Bone marrow (tissue), 2 donors: Measurements from ENCODE around the gene CENPO.
"Not testable (repeated sequence)": the region's sequence is repeated elsewhere in the genome, so short reads cannot be mapped to it uniquely, and the experiment has no call there.

Source experiments
- DNase-seq, 2 donors: peaks; one replicate each; lab custom pipeline; 2025; lab: John Stamatoyannopoulos, UW

Gene CENPO

DNA sequence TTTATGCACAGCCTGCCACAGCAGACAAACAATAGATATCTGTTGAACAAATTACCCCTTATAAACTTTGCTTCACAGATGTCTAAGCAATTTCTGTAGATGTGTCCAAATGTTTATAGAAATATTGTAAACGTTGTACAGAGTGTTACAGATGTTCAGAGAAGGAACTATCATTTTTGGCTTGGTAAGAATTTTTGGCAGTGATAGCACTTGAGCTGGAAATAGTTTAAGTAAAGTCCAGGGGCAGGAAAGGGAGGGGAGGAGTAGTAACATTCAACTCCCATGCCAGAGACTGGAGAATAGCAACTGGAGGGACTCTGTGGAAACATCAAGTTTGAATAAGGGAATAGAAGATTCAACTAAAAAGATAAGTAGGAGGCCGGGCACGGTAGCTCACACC is 4.4 kb upstream of the CENPO start:
- DNase-seq, result no peak

DNA sequence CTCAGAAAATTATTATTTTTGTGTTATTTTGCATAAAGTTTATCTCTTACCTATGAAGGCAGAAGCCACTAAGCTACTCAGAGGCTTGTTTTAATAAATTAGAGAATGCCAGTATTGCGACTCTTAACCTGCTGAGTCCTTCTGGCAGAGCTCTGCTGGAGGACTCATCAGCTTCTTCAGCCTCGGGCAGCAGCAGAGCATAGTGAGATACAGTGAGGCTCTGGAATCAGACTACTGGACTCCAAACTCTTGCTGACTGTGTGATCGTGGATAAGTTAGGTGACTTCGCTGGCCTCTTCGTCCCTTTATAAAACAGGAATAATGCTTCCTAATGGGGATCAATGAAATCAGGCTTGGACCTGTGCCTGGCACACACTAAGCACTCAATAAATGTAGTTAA is 1.8 kb upstream of the CENPO start:
- DNase-seq, result no peak

DNA sequence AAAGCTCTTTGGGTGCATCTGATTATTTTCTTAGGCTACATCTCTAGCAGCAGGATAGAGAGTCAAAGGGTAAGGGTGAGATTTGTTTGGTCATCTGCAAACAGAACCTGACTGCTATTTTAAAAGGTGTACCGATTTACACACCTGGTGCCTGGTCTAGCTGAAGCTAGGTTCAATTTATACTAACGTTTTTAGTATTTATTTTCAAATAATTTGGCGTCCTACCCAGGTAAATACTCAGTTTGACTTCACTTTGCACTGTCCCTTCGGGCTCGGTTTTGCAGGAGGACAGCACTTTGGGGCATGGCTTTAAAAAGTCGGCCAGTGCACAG is 717 bp upstream of the CENPO start:
- no peak for DNase-seq

DNA sequence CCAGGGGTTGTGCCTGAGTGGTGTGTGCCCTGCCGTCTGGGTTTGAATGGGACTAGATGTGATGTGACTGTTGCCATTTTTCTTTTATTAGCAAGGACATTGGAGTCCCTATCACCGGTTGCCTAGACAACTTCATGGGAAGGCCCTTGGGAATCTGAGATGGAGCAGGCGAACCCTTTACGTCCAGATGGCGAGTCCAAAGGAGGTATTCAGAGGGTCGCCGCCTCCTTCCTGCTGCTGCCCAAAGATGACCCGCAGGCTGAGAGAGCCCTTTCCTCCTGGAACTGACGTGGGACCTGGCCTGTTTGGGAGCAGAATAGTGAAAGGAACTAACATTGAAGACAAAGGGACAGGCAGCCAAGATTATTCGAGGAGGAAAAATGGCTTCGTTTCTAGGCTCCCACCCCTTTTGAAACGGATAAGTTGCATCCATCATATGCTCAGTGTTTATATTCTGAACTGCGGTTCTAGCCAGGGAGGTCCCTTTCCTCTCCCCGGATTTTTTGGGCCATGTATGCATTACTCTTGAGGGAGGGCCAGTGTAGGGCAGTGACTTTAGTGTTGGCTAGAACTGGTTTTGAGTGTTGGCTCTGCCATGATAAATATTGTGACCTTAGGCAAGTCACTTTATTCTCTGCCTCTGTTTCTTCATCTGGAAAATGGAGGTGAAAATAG is 673 bp downstream of the CENPO start:
- no peak for DNase-seq

DNA sequence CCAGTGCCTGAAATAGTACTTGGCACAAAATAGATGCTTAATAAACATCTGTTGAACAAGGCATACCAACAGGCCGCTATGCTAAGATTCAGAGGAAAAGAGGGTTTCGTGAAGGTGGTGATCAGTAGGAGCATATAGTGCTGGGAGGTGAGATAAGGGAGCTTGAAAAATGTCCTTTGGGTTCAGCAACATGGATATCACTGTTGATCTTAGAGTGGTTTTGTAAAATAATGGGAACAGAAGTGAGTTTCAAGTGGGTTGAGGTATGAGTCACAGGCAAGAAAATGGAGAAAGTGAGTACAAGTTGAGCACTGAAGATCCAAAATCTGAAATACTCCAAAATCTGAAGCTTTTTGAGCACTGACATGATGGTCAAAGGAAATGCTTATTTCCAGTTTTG is 4.4 kb downstream of the CENPO start:
- DNase-seq, result no peak

DNA sequence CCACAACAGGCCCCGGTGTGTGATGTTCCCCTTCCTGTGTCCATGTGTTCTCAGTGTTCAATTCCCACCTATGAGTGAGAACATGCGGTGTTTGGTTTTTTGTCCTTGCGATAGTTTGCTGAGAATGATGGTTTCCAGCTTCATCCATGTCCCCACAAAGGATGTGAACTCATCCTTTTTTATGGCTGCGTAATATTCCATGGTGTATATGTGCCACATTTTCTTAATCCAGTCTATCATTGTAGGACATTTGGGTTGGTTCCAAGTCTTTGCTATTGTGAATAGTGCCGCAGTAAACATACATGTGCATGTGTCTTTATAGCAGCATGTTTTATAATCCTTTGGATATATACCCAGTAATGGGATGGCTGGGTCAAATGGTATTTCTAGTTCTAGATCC is 7.3 kb downstream of the CENPO start:
- not testable (repeated sequence) for DNase-seq

DNA sequence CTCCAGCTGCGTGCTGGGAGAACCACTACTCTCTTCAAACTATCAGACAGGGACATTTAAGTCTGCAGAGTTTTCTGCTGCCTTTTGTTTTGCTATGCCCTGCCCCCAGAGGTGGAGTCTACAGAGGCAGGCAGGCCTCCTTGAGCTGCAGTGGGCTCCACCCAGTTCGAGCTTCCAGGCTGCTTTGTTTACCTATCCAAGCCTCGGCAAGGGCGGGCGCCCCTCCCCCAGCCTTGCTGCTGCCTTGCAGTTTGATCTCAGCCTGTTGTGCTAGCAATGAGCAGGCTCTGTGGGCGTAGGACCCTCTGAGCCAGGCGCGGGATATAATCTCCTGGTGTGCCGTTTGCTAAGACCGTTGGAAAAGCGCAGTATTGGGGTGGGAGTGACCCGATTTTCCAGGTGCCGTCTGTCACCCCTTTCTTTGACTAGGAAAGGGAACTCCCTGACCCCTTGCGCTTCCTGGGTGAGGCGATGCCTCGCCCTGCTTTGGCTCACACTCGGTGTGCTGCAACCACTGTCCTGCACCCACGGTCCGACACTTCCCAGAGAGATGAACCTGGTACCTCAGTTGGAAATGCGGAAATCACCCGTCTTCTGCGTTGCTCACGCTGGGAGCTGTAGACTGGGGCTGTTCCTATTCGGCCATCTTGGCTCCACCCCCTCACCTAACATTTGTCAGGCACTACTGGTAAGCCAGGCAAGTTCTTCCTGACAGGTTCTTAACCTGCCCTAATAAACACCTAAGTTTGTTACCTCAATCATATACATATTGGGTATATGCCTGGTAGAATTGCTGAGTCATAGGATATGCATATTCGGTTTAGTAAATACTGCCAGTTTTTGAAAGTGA is 12.8 kb downstream of the CENPO start:
- DNase-seq, result not testable (repeated sequence)

DNA sequence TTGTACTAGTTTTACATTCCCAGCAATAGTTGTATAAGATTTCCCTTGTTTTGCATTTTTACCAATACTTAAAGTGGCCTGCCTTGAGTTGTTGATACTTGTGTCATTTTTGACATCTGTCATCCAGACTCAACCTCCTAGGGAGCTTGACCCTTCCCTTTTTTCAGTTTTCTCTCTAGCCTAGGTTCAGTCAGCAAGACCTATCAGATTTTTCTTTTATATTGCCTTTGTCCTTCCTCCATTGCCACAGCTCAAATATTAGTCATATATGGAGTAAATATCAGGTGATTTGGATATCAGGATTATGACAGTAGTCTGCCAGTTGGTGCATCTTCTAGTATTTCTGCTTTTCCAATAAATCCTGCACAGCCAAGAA is 13.4 kb downstream of the CENPO start:
- DNase-seq, result no peak

DNA sequence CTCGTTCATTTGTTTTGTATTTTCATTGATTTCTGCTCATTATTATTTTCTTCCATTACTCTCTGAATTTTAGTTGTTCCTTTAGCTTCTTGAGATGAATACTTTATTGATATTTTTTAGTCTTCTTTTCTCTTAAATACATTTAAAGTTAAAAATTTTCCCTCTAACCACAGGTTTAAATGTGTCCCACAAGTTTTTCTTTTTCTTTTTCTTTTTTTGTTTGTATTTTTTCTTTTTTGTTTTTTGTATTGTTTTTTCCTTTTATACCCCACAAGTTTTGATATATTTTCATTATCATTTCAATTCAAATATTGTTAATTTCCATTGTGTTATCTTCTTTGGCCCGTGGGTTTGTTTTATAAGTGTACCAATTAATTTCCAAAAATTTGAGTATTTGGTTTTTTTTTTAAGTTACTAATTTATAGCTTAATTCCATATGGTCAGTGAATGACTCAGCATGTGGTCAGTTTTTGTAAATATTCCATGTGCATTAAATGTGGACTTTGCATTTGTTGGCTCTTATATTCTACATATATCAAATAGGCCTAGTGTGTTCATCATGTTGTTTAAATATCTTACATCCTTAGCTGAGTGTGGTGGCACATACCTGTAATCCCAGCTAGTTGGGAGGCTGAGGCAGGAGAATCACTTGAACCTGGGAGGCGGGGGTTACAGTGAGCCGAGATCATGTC is 16.2 kb downstream of the CENPO start:
- no peak for DNase-seq

DNA sequence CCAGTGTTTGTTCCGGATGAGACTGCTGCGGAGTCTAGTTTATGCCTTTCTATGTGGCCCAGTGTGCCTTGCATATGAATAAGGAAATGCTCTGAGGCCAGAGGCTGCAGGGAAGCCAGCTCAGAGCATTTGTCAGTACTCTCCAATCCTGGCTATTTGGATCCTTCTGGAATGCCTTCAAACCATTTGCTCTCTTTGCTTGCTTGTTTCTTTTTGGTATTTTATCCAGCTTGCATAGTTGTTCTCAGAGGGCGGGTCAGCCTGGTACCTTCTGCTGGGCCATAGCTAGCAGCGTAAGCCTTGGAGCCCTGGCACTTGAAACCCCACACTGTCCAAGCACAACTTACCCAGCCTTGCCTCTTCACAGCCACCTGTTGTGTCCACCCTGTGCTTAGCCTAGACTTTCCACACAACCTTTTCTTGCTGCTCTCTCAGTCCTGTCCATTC is 20.5 kb downstream of the CENPO start:
- no peak for DNase-seq

DNA sequence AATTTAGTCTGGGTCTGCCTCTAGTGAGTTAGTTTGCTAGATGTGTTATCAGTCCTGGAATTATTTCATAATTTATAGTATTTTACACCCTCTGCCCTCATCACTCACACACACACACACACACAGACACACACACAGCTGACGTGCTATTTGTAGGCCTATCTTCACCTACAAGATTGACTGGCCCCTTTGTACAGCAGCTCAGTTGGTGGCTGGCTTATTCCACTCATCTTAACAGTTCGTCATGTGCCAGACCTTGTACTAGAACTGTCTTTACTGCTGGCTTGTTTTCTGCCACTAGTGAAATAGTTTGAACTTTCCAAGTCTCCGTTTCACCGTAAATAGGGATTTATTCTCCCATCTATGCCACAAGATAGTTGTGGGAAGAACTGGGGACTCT is 21.3 kb downstream of the CENPO start:
- DNase-seq, result no peak

DNA sequence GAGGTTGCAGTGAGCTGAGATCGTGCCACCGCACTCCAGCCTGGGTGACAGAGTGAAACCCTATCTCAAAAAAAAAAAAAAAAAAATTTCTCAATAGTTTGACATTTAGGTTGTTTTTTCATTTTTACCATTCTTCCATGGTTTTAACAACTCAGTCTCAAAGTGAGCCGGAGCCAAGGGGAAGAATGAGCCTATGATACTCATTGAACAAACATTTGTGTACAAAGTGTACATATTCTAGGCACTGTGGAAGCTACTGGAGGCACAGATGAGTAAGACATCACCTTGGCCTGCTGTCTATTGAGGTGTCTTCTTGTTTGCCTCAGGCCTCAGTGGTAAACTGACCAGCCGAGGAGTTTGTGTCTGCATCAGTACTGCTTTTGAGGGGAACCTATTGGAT is 21.9 kb downstream of the CENPO start:
- no peak for DNase-seq

DNA sequence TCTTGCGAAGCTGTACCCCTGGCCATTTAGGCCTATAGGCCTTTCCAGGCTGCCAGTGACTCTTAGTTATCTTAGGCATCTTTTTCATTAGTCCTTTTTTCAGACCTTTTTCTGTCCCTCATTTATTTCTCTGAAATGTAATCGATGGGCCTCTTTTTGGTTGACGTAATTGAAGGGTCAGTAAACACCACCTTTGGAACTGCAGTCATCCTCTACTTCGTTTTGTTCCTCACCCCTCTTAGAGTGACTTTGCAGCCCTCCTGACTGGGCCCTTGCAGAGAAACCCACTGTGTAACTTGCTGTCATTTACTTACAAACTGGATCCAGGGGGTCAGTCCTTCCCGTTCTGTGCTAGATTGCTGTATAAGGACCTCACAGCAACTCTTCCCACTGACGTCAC is 23.2 kb downstream of the CENPO start:
- DNase-seq, result no peak

DNA sequence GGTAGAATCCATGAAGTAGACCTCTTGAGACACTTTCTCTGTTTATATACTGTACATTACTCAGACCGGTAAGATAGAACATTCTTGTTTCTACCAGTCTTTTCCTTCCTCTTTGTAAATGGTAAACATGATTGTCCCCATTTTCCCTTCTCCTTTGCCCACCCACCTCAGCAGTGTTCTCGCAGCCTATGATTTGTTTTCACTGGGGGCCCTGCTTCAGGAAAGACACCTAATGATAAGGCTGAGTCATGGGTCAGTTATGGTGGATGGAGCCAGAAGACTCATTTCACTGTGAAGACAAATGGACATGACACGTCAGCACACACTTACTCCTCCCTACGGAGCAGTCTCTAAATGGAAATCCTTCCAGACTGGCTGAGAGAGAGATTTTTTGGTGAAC is 23.7 kb downstream of the CENPO start:
- no peak for DNase-seq

DNA sequence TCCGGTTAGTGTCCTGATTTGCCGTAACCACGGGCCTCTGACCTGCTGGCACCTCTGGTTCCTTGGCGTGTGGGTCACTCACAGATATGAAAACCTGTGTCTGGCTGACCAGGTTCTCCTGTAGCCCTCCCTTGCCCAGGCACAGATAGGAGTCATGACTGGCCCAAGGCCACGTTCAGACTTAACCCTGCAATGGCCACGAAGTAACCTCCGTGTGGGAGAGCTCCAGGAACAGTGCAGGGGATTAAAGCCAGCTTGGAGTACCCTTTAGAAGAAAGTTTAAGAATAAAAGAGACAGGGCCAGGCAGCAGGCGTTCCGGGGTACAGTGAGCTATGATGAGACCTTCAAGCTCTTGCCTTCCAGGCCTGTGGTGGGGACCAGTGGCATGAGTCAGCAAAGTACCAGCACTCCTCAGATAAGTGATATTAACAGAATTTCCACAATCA is 25.5 kb downstream of the CENPO start:
- DNase-seq, result no peak

DNA sequence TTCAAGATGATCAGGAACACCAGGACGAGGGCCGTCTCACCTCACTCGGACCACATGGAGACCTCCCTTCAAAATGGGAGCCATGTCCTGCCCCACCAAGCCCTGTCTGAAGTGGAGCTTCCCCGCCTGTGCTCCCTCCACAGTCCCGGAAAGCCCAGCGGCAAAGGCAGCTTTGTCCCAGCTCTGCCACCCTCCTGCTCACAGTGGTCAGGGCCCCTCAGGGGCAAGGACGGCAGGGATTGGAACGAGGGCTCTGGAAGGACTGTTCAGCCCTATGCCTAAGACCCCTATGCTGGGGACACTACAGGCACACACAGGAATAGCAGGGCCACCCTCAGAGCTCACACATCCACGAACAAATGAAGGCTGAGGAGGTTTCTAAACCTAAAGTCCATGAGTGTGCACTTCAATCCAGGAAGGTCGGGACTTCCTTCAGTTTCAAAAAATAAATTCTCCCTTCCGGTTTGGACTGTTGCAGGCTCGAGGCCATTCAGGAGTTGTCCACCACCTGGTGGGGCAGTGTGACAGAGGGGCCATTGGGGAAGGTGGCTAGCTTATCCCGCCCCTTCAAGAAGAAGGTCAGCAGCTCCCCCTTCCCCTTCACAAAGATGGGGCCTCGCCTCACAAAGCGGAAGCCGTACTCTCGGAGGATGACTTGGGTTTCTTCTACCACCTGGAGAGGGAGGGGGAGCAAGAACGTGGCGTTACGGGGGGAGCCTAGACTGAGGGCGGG is 26.4 kb downstream of the CENPO start:
- no peak for DNase-seq

DNA sequence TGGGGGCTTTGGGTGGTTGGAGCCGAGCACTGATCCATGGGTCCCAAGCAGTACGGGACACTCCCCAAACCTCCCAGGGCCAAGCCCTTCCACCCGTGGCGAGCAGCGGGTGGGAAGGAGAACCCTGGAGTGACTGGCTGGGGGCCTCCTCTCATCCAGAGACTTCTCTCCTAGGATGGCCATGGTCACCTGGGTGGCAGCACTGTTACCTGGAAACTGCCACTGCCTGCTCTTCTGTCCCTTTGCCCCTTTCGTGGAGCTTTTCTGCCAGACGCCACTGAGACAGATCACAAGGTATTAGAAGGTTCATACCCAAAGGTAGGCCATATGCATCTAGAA is 26.9 kb downstream of the CENPO start:
- DNase-seq, result no peak

DNA sequence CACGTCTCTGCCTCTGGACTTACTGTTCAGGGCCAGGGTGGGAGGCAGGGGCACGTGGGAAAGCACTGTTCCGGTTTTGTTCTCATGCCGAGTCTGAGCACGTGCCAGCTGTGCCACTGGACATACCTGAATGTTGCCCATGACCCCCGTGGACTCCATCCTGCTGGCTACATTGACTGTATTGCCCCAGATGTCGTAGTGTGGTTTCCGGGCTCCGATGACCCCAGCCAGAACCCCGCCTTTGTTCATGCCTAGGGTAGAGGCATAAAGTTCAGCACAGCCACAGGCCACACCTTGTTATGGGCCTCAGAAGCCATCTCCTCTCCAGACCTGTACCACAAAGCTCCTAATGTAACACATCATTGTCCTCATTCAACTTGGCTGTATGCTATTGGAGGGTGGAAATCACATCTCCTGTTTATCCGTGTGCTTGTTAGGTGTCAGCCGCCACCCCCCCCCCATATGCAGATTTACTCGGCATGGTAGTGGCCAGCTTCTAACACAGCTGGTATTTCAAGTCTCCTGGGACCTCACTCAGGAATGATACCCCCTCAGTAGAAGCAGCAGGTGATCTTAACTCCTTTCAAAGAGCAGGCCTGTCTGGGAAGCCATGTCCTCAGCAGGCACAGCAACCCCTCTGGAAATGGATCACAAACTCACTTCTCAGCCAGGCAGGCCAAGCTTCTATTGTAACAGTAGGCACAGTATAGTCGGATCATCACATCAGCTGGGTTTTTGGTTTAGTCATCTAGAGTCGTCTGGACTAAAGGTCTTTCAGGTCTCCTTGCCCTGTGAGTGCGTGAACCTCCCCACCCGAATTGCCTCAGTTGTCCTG is 27.6 kb downstream of the CENPO start:
- no peak for DNase-seq

DNA sequence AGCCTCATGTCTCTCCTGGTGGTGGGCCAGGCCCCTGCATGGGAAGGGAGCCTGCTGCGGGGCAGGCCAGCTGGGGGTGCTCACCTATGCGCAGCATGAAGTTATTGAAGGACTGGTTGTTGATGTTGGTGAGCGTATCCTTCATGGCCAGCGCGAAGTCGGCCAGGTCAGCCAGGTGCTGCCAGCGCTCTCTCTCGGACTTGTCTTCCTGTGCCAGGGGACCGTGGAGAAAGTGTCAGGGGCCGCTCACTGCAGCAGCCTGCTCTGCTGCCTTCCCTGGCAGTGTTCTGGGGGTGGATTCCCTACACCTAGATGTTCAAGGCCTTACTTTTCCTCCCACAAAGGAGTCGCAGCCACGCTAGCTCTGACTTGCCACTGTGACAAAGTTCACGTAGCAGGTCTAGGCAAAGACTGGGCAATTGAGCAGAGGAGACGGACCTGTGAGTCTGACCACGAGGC is 28.2 kb downstream of the CENPO start:
- DNase-seq, result no peak

DNA sequence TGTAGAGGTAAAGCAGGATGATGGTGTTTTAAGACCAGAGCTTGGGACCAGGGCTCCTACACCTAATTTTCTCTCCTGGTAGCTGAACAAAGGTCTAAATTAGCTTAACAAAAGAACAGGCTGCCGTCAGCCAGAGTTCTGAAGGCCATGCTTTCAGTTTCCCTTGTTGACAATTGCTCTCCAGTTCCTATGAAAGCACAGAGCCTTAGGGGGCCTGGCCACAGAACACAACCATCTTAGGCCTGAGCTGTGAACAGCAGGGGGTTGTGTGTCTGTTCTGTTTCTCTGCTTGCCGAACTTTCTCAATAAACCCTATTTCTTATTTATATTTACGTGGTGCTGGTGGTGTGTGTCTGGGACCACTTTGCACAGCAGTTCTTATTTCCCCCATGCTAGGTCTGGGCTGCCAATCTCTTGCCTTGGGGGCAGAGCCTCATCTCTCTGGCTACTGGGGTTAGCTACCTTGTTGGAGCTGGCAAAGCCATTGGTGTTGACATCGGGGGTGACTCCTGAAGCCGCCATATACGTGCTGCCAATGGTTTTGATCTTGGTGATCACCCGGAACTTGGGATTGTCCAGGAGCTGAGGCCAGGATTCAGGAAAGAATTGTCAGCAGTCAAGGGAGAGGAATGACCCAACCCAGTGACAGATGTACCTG is 29.0 kb downstream of the CENPO start:
- DNase-seq, result no peak

DNA sequence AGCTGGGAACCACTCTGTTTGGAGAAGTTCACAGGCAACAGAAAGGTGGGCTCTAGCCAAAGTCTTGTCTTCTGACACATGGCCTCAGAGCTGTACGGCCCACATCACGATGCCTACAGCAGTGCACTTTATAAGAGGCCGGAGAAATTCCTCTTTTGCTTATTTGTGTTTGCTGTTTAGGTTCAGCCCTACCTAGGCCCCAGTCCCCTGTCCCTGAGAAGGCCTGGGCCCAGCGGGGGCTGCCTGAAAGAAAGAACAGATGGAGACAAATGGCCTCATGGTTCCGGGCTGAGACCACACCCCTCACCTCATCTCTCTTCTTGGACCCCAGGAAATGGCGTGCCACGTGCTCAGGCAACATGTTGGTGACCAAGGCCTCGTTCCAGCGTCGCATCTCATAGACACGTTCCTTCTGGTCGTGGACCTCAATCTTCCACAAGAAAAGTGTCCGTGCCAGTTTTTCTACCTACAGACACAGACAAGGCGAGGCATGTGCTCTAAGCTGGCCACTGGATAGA is 30.9 kb downstream of the CENPO start:
- no peak for DNase-seq
